HK-2 (cell line): Measurements from ENCODE around the gene RASGRF1.
A peak's percentile ranks its signal among the peaks of the same experiment; 100 is the strongest.
"Not testable (repeated sequence)": the region's sequence is repeated elsewhere in the genome, so short reads cannot be mapped to it uniquely, and the experiment has no call there.

Source experiments
- DNase-seq: peaks from one replicate; pipeline ENCODE4 v3.0.0-alpha.2; 2018; ENCODE audit not compliant: unreplicated experiment

RASGRF1 gene

DNA sequence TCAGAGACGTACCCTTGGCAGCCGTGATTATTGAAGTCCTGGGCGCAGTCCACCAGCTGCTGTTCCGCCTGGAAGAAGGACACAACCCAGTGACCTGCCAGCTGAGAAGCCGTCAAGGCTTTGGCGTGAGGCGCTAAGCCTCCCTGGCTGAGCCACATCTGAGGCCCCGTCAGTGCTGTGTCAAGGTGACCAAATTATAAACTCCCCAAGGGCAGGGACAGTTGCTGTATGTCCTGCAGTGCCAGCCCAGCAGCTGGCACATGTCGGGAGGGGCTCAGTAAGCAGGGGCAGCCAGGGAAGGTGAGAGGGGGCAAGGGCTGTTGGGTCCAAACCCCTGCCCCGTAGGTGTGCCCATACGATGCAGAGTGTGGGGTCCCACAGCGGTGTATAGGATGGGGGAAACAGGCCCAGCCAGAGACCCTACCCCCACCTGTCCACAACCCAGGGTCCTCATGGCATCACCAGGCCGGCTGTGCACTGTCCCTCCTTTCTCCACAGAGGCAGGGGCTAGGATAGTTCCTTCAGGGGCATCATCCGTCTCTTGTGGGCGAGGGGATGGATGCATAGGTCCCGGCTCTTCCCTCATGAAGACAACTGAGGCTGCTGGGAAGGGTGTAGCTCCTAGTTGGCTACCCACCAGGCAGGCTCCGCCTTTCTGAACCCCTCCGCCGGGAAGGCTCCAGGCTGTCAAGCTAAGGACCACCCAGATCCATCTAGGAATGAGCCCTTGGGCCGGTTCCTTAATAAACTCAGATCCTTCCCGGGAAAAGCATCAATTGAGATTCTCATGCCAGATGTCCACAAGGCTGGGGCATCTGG is 158.9 kb downstream of the RASGRF1 start:
- DNase-seq = no peak

DNA sequence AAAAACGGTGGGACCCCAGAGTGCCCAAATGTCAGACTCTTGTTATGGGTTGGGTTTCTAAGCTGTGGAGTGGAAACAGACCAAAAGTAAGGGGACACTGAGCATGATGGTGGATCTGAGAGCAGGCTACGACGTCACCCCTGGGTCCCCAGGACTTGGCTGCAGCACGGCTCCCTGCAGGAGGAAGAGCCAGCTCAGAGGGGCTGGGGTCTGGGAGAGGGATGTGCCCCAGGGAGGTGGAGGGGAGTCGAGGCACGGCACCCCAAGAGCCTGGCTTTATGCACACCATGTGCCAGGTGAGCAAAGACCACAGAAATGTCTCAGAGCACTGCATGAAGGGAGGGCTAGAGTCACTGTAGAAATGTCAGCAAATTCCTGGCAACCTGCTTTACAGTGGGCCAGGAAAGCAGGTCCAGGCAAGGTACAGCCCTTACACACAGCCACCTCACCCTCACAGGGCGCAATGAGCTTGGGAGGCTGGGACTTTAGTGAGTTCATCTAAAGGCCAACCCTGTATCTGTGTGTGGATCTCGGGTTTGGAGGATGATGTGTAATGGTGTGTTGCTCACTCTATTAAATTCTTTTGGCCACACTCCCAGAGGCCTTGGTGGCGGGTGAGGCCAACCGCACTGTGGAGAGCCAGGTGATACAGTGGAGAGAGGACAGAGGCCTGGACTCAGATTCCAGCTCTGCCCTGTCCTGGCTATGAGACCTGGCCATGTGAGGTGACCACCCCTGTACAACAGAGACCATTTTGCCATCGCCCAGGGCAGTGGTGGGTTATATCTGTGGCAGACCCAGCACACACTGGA is 159.8 kb downstream of the RASGRF1 start:
- peak; percentile 66 for DNase-seq

DNA sequence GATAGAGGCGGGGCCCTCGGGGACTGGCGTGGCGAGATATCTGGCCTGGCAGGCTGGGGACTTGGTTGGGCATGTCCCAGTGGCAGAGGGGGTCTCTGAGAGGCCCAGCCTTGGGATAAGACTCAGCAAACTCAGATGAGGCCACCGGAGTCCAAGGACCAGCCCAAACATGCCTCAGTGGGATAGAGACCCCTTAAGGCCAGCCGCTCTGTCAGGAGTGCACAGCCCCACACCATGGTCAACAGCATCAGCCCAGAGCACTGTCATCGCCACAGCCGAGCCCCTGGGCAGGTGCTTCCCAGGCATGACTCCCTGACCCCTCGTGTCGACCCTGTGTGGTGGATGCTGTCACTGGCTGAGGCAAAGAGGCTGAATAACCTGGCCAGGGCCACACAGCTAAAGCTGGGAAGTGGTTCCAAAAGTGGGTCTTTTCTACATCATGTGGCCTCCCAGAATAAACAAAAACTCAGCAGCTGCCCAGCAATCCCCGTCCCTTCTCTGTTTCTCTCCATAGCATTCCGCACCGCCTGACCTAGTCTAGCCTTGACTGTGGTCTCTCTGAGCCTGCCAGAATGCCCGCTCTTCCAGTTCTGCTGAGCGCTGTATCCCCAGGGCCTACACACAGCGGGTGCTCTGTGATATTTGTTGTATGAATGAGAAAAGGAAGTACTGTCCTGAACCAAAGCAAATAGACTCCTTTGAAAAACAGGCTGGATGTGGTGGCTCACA is 160.9 kb downstream of the RASGRF1 start:
- no peak for DNase-seq

DNA sequence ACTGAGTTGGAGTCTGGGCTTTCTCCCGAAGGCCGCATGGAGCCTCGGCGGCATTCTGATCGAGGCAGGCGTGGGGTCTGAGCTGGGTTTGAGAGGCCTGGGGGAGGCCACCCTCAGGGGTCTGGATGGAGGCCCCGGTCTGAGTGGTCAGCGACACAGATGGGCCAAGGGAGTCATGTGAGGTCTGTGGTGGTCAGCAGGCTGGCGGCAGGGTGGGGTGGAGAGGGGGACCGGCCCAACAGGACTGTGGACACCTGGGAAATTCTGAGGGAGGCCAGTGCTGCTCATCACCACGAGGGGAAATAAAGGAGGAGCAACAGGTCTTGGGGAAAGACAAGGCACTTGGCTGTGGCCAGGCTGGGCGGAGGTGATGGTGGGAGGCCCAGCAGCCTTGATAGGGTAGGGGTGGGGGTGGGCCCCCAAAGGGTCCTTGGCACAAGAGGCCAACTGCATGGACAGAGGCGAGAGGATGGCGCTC is 161.9 kb downstream of the RASGRF1 start:
- DNase-seq = no peak

DNA sequence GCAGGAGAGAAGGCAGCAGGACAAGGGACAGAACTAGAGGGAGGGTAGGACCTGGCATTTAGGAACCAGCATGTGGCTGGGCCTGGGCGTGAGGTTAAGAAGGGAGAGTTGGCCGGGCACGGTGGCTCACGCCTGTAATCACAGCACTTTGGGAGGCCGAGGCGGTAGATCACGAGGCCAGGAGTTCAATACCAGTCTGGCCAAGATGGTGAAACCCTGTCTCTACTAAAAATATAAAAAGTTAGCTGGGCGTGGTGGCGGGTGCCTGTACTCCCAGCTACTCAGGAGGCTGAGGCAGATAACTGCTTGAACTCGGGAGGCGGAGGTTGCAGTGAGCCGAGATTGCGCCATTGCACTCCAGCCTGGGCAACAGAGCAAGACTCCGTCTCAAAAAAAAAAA is 162.4 kb downstream of the RASGRF1 start:
- not testable (repeated sequence) for DNase-seq

DNA sequence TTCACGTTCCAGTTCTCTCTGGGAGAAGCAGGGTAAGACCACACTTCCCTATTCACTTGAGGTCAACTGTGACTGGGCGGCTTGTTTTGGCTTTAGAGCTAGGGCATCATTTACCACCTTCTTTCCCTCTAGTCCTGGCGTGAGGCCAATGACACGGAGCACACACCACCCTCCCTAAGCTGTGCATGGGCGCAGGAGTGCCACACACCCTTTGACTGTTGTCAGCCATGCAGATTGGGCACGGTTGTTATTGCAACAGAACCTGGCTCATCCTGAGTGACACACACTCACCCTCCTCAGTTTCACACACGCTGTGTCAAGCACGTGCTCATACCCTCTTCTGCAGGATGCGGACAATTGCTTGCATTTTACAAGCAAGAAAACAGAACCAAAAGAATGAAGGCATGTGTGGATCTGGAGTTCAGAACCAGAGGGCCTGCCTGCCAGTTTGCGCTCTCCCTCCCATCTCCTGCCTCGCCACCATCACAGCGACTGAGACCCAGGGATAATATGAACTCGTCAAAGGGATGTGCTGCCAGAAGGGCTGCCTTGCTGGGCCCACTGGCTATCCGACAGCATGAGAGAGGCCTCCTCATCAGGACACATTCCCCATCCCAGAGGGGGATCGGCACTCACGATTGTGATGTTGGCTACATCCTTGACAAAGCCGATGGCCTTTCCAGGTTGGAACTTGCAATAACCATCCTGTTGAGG is 163.3 kb downstream of the RASGRF1 start:
- no peak for DNase-seq

DNA sequence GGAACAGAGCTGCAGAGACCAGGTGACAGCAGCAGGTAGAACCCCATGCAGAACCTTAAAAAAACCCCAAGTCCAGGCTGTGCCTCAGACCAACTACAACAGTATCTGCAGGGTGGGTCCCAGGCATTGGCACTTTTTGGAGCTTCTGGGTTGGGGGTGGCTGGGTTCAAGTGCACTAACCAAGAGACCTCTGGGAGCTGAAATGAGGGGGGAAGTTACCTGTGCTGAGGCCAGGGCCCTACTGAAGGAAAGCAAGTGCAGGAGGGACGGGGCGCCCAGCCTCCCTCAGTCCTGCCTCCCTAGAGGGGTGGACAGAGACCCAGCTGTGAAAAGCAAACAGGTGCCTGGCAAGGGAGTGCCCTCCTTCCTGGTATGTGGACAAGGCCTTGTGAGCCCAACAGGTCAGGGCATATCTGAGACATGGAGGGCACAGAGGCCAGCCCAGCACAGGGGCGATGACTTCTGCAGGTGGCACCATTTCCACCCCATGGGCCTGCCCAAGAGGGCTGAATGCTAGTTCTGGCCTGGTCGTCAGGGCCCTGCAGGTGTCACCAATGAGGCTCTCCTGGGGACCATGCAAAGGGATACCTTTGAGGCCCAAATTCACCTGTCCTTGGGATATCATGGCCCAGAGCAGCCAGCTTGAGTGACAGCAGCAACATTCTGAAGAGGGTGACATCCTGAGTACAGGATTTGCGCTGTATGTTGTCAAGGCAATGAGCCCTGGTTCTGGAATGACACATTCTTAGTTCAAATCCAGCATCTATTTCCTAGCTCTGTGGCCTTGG is 164.4 kb downstream of the RASGRF1 start:
- DNase-seq = no peak

DNA sequence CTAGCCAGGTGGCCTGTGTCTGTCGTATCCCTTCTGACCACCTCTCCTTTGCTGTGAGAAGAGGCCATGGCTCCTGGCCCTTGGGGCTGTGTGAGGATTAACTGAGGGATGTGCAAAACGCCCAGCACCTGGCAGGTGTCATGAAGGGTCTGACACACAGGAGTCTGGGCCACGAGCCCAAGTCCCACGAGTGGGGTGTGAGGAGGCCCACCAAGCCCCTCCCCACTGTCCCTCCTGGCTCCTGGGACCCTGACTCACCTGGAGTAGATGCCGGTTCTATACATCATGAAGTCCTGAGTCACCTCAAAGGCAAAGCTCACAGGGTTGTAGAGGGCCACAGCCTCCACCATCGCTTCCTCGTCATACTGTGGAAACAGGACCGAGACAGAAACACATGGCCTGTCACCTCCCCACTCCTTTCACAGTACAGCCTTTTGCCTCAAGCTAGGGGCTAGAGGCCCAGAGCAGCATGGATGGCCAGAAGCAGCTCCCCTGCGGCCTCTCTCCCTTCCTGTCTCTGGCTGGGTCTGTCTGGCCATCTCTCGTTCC is 165.4 kb downstream of the RASGRF1 start:
- no peak for DNase-seq

DNA sequence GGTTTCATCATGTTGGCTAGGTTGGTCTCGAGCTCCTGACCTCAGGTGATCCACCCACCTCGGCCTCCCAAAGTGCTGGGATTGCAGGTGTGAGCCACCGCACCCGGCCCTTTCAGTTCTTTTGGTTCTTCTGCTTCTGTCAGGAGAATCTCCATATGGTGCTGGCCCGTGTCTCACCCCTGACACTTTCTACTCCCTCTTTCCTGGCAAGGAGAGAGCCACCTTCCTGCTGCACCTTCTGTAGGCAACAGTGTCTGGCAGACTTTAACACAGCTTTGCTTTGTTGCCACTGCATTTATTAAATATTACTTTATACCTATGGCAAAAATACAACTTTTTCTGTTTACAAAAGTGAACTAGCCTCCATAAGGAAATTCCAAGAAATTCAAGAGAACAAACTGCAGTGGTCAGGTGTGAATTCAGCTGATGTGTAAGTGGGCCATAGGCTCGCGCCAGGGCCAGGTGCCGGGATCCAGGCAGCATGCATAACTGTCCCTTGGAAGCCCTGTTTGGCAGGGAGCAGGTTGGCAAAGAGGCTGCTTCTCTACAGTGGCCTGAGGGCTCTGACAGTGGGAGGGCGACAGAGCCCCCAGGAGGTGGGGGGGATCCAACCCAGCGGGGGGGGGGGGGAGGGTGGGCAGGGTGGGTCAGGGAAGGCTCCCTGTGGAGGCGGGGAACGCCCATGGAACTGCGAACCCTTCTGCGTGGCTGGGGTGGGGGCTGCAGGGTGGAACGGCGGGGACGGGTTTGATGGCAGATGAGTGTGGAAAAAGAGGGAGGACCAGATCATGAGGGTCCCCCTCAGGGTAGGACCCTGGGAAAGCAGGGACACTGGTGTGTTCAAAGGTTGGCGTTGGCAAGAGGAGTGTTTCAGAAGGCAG is 166.9 kb downstream of the RASGRF1 start:
- no peak for DNase-seq

DNA sequence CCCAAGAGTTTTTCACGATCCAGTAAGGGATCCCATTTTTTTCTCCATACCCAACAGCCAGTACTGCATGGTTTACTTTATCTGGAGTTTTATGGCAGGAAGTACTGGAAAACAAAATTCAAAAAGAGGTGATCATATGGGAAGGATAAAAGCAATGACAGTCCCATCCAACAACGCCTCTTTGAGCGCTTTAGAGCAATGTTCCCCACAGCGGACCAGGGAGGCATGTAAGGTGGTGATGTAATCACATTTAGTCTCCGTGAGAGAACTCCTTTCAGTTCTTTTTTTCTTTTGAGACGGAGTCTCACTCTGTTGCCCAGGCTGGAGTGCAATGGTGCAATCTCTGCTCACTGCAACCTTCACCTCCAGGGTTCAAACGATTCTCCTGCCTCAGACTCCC is 167.6 kb downstream of the RASGRF1 start:
- DNase-seq = no peak

DNA sequence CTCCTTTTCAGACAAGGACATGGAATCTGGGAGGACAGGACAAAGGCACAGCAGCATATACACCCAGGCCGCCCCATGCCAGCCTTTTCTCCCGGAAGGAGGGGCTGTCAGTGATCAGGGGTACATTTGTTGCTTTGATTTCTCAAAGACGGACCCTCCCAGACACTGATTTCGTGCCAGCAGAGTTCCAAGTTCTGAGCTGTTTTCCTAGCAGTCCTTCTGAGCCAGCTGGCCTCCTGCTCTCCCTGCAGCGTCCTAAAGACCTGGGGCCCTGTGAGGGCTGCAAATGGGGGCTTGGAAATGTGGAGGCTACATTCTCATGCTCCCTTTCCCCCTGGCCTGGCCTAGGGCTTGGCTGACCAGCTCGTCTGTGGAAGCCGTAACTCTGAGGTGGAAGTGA is 168.1 kb downstream of the RASGRF1 start:
- DNase-seq = no peak

DNA sequence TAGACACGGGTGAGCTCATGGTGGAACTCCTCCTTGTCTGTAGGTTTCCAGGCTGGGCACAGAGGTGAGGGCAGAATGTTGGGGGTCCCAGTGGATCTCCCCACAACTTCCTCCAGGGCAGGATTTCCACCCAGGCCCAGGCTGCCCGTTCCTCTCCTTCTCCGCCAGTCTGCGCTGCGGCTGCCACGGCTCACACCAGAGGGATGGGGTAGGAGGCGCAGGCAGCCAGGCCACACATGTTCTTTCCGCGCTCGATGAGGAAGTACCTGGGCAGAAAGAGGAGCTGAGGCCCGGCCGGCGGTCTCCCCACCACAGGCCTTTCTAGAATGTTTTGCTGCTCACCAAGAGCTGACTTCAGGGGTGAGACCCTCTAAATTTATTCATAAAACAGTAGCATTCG is 168.6 kb downstream of the RASGRF1 start:
- DNase-seq = no peak

DNA sequence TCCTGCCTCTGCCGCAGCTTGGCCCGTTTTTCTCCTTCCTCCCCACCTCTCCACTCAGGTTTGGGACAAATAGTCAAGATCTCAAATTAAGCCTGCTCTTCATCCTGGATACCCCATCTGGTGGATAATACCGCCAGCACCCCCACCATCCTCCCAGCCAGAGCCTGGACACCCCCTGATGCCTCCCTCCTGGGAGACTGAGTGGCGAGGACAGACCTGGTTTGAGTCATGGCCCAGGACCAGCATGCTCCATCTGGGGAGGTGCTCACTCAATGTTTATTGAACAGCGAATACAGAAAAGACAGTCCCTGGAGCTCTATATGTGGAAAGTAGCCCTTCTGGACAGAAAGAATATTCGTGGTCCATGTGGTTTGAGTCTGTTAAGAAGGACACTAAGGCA is 169.1 kb downstream of the RASGRF1 start:
- DNase-seq = no peak

DNA sequence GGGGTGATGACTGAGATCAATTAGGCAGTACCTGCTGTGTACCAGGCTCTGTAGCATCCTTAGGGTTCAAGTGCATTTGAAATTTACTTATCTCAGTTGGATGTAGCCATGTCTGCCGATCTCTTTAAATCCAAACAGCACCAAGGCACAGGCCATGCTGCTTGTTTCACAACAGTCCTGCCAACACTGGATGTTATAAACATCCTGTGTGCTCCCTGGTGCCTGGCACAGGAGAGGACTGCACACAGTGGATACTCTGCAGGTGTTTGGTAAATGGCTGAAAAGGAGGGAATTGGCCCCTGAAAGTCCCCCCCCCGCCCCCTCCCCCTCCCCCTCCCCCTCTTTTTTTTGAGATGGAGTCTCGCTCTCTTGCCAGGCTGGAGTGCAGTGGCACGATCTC is 172.7 kb downstream of the RASGRF1 start:
- DNase-seq = no peak

DNA sequence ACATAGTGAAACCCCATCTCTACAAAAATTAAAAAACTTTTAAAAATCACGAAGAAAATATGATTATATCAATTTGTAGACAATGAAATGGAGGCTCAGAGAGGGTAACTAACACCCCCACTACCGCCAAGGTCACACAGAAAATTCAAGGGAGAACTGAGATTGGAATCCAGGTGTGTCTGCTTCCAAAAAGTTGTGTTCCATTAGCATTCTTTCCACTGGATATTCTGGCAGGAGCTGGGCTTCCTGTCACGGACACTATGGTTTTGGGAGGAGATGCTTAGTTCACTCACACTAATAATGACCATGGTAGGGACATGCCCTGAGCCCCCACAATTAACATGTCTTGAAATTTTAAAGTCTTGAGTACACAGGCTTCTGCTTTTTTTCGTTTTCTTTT is 174.5 kb downstream of the RASGRF1 start:
- DNase-seq = no peak

DNA sequence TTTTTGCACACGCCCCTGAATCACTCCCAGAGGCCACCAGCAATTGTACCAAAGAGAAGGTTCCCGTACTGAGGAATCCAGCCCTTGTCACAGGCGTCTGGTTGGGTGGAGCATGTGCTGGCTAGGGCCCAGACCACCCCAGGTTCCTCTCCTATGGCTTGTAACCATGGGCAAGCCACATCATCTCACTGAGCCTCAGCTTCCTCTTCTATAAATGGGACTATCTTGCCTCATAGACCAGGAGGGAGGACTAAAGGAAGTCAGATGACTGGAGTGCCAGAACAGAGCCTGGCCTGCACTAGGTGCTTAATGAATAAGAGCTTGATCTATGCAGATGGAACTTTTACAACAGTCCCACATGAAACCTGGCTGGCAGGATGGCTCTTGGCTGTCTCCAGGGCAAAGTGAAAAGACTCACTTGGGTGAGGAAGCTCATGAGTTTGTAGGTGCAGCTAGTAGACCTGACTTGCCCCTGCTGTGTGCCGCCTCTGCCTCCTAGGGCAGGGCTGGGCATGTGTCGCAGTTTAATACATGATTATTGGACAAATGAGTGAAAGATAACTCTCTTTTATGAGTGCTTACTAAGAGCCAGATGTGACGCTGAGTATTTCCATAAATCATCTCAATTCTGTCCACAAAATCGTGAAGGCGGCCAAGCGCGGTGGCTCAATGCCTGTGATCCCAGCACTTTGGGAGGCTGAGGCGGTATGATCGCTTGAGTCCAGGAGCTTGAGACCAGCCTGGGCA is 175.1 kb downstream of the RASGRF1 start:
- DNase-seq = no peak

DNA sequence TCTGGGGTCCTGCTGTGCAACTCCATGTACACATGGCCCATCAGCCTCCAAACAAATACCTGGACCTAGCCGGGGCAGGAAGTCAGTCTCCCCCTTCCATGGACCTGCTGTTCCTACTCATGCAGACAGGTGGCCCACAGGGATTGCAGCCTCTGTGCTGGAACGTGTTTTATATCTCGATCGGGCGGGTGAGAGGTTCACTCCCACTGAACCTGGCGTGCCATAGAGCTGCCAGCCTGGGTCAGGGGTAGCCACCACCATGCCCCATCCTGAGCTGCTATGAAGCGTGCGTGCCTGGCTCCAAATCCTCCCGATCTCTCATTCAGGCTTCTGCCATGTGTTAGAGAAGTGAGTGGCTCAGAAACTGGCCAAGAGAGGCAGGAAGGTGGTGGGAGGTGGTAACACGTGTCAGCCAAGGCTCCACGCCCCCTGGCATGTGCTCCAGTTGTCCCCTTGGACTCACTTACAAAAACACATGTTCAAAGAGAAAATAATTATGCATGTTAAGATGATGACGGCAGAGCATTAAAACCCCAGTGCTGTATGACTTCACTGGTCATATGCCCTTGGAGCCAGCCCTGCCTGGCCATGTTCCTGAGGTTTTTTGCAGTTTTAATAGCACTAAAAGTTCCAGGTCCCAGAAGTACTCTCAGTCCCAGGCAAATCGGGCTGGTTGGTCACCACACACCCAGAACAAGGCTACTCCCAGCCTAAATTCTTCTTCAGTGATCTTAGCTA is 176.4 kb downstream of the RASGRF1 start:
- DNase-seq = no peak

DNA sequence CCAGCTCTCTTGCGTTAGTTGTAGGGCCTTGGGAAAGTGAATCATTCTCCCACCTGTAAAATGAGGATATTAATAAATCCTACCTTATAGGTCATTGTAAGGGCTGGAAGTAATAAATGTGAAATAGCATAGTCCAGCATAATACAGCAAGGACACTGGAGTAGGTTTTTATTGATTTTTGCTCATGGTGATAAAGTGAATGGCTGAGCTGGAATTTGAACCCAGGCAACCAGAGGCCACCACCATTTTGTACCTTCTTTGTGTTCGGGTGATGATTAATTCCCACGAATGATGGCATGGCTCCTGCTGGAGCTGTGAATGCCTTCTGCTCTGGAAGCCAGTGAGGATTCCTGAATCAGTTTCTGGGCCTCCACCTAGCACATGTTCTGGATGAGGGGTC is 177.6 kb downstream of the RASGRF1 start:
- DNase-seq = no peak
